Activated CD4-positive, CD25-positive, alpha-beta regulatory T cell treated with anti-CD3 and anti-CD28 coated beads, Interleukin-2, amount 50 U/mL, for 16 hours (primary cell): ENCODE results near the gene ANKRD36C.
"Not testable (repeated sequence)": the region's sequence is repeated elsewhere in the genome, so short reads cannot be mapped to it uniquely, and the experiment has no call there.

Experiments used
- DNase-seq: peaks from one replicate; pipeline ENCODE4 v3.0.0-alpha.2; 2020; ENCODE audit warnings: low read depth, low spot score

The ANKRD36C gene

GRCh38 chr2:95991351-95992094 lies at the start of gene ANKRD36C:
Gene ANKRD36C (minus strand): TSS chr2:95991824. CDS start chr2:95991708, 116 bp downstream.
- not testable (repeated sequence) for DNase-seq

- DNase-seq = not testable (repeated sequence)
Measured at GRCh38 chr2:96035554-96035953, 43.9 kb upstream of the ANKRD36C start.

GRCh38 chr2:96034792-96035191 lies 43.2 kb upstream of the ANKRD36C start, which contains the start of gene GPAT2:
Gene GPAT2 (minus strand): TSS chr2:96034916. CDS start chr2:96032359, 2,557 bp downstream.
- DNase-seq = not testable (repeated sequence)

GRCh38 chr2:96033997-96034396 lies 42.4 kb upstream of the ANKRD36C start:
- not testable (repeated sequence) for DNase-seq

GRCh38 chr2:96027725-96028325 lies 36.2 kb upstream of the ANKRD36C start:
- DNase-seq = not testable (repeated sequence)

GRCh38 chr2:96025755-96026154 lies 34.1 kb upstream of the ANKRD36C start:
- not testable (repeated sequence) for DNase-seq

GRCh38 chr2:96025194-96025492 lies 33.5 kb upstream of the ANKRD36C start:
- DNase-seq = no peak

- DNase-seq = no peak
Measured at GRCh38 chr2:96024336-96025193, 32.9 kb upstream of the ANKRD36C start.

GRCh38 chr2:96023701-96024100 lies 32.1 kb upstream of the ANKRD36C start:
- not testable (repeated sequence) for DNase-seq

GRCh38 chr2:96022701-96023447 lies 31.2 kb upstream of the ANKRD36C start:
- DNase-seq = peak; percentile 26

- not testable (repeated sequence) for DNase-seq
Measured at GRCh38 chr2:96022126-96022525, 30.5 kb upstream of the ANKRD36C start.

- not testable (repeated sequence) for DNase-seq
Measured at GRCh38 chr2:96021142-96021541, 29.5 kb upstream of the ANKRD36C start.

GRCh38 chr2:96019909-96020590 lies 28.4 kb upstream of the ANKRD36C start:
- not testable (repeated sequence) for DNase-seq

- DNase-seq = not testable (repeated sequence)
Measured at GRCh38 chr2:96016321-96016720, 24.7 kb upstream of the ANKRD36C start.

- DNase-seq = not testable (repeated sequence)
Measured at GRCh38 chr2:96012792-96013264, 21.2 kb upstream of the ANKRD36C start.

- DNase-seq = not testable (repeated sequence)
Measured at GRCh38 chr2:96012086-96012791, 20.6 kb upstream of the ANKRD36C start.

- not testable (repeated sequence) for DNase-seq
Measured at GRCh38 chr2:96011129-96011455, 19.5 kb upstream of the ANKRD36C start.

GRCh38 chr2:96010320-96011128 lies 18.9 kb upstream of the ANKRD36C start:
- peak; percentile 91 for DNase-seq

GRCh38 chr2:96009833-96010232 lies 18.2 kb upstream of the ANKRD36C start:
- DNase-seq = not testable (repeated sequence)
